Mesothelial cell of epicardium (in vitro differentiated cells): Measurements from ENCODE around the gene KLK5. TPM values are rescaled to one million over a fixed set of nuclear protein-coding genes. Genes with fewer than 3 reads are reported as not detected.

Experiments
- DNase-seq, 2 experiments: peaks; one replicate each; pipeline ENCODE4 v3.0.0; 2021; ENCODE audit warnings: low spot score in 2 of 2; ENCODE audit not compliant: unreplicated experiment in 2 of 2
- H3K27ac Mint-ChIP-seq: 2 replicates; pipeline ENCODE4 v1.8.0; 2021; ENCODE audit warnings: mixed read lengths
- H3K27me3 Mint-ChIP-seq: 2 replicates; pipeline ENCODE4 v1.8.0; 2021; ENCODE audit warnings: low read depth, mixed read lengths
- H3K36me3 Mint-ChIP-seq: 2 replicates; pipeline ENCODE4 v1.8.0; 2021; ENCODE audit warnings: mixed read lengths
- H3K4me1 Mint-ChIP-seq: 2 replicates; pipeline ENCODE4 v1.8.0; 2021; ENCODE audit warnings: mixed read lengths
- H3K4me3 Mint-ChIP-seq: 2 replicates; pipeline ENCODE4 v1.8.0; 2021; ENCODE audit warnings: mild to moderate bottlenecking, moderate library complexity, mixed read lengths
- H3K9me3 Mint-ChIP-seq: 2 replicates; pipeline ENCODE4 v1.8.0; 2021; ENCODE audit warnings: mixed read lengths
- CTCF ChIP-seq: fragments of 200-600 bp; sonication (generic); IDR thresholded peaks from one replicate; pipeline ENCODE4 v1.5.0; 2021; ENCODE audit warnings: antibody characterized with exemption; ENCODE audit not compliant: unreplicated experiment
- total RNA-seq: library from RNA; stranded (reverse); gene quantifications from 3 replicates; pipeline ENCODE4 v1.2.1, GENCODE V29; 2021

Gene KLK5
- total RNA-seq, 1 donor from 2014 or later = 9.5 TPM

GRCh38 chr19:50912727-50913716 lies 39.8 kb downstream of the KLK5 start:
- Mint-ChIP-seq H3K9me3 (no peaks in the 10 kb centered on the region), H3K27me3 (peaks cover 16% of the 10 kb centered on the region)

GRCh38 chr19:50912102-50912599 lies 40.7 kb downstream of the KLK5 start:
- Mint-ChIP-seq H3K9me3 (no peaks in the 10 kb centered on the region), H3K4me1 (peaks cover 5% of the 10 kb centered on the region), H3K4me3 (no peak overlapping the region), H3K36me3 (no peaks in the 10 kb centered on the region), H3K27me3 (peaks cover 9% of the 10 kb centered on the region), H3K27ac (no peak overlapping the region)
- DNase-seq = no peak
- no peak for TF ChIP-seq CTCF

More at GRCh38 chr19:50912727-50913716, 39.8 kb downstream of the KLK5 start:
- TF ChIP-seq CTCF = no peak
- no peak for DNase-seq
- Mint-ChIP-seq H3K36me3 (no peaks in the 10 kb centered on the region), H3K27ac (no peak overlapping the region), H3K4me3 (no peak overlapping the region), H3K4me1 (peaks cover 5% of the 10 kb centered on the region)

GRCh38 chr19:50911206-50912101 lies 41.4 kb downstream of the KLK5 start, which contains the start of gene KLK4:
TSS of gene KLK4 (minus strand) at chr19:50911395. CDS start at chr19:50910738, 657 bp downstream.
- no peak for DNase-seq
- no peaks in the 10 kb centered on the region for H3K36me3 Mint-ChIP-seq
- H3K4me3 Mint-ChIP-seq = no peak within 1 kb of the TSS
- peaks cover 5% of the 10 kb centered on the region for H3K4me1 Mint-ChIP-seq
- peaks cover 4% of the 10 kb centered on the region for H3K27me3 Mint-ChIP-seq
- H3K27ac Mint-ChIP-seq = no peak within 1 kb of the TSS
- TF ChIP-seq CTCF = no peak
- no peaks in the 10 kb centered on the region for H3K9me3 Mint-ChIP-seq

- no peak overlapping the region for H3K27ac Mint-ChIP-seq
- DNase-seq = no peak
- peaks cover 6% of the 10 kb centered on the region for H3K27me3 Mint-ChIP-seq
- H3K36me3 Mint-ChIP-seq = no peaks in the 10 kb centered on the region
- H3K9me3 Mint-ChIP-seq = no peaks in the 10 kb centered on the region
- peaks cover 5% of the 10 kb centered on the region for H3K4me1 Mint-ChIP-seq
- no peak for TF ChIP-seq CTCF
- H3K4me3 Mint-ChIP-seq = no peak overlapping the region
Measured at GRCh38 chr19:50910722-50911121, 42.1 kb downstream of the KLK5 start.
